ENCODE results near the gene PRDM2.

DNA sequence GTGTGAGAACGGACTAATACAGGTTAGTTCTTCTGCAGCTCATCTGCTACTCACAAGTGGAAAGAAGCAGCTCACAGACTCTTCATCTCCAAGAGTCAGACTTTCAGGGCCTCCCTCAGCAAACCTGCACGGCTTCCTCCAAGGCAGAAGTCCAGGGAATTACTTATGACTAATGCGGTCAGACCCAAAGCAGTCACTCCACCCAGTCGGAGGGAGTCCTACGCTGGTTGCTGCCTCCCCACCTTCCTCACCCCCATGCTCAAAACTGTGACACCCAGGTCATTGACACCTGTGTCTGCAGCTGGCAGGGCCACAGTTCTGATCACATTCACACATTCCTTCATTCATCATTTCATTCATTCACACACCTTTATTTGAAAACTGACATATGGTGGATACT, 38.4 kb upstream of the PRDM2 start:
- TF ChIP-seq, protein P1, sequence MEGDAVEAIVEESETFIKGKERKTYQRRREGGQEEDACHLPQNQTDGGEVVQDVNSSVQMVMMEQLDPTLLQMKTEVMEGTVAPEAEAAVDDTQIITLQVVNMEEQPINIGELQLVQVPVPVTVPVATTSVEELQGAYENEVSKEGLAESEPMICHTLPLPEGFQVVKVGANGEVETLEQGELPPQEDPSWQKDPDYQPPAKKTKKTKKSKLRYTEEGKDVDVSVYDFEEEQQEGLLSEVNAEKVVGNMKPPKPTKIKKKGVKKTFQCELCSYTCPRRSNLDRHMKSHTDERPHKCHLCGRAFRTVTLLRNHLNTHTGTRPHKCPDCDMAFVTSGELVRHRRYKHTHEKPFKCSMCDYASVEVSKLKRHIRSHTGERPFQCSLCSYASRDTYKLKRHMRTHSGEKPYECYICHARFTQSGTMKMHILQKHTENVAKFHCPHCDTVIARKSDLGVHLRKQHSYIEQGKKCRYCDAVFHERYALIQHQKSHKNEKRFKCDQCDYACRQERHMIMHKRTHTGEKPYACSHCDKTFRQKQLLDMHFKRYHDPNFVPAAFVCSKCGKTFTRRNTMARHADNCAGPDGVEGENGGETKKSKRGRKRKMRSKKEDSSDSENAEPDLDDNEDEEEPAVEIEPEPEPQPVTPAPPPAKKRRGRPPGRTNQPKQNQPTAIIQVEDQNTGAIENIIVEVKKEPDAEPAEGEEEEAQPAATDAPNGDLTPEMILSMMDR (optimal IDR thresholded peaks at IDR 0.05 in 1 of 3, IDR thresholded peaks at IDR 0.05 in 1 of 3, conservative IDR thresholded peaks at IDR 0.05 in 1 of 3; ENCODE audit: extremely low read depth in 1 of 3, insufficient read depth in 2 of 3, low read length in 3 of 3) = no peak
- TF ChIP-seq EZH2 (IDR thresholded peaks at IDR 0.05; ENCODE audit: low read length) = no peak

Measured in keratinocyte (primary cell).